ENCODE results near the gene LIMS1. TPM values are rescaled to one million over a fixed set of nuclear protein-coding genes. Genes with fewer than 3 reads are reported as not detected.
"Not testable (repeated sequence)": the region's sequence is repeated elsewhere in the genome, so short reads cannot be mapped to it uniquely, and the experiment has no call there.

LIMS1 gene
- total RNA-seq, 8 experiments from 2014 or later: 8.5 to 38.3 (median 20.7) TPM

DNA sequence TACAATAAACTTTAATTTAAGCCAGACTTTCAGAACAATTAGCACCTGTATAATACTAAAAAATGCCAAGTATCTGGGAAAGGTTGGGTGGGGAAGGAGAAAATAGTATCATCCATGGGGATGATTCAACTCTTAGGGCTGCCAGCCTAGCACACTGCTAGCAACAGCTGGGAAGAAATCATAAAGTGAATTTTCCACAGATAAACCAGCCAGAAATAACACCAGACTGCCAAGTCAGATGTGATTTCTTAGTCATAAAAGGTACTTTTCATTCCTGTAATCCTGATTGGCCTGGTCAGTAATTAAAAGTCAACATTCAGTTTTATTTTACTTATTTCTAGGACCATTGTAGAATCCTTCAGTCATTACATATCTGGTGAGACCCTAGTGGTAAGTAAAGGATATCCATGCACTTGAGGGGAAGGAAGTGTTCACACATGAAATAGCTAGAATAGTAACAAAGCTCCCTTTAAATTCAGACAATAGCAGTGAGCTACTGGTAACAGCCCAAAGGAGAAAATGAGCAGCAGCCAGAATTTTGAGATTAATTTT lies 59.4 kb downstream of the LIMS1 start:
- peaks cover 0 to 7% of the 10 kb centered on the region in 2 donors for H3K4me1 ChIP-seq (replicated peaks in 1 of 2)
- ATAC-seq (replicated peaks in 6 of 8): peak in 7 of 8 experiments; percentile 21 to 71 (median 33)
- H3K27ac ChIP-seq: no peak overlapping the region
- in situ Hi-C loops (cut with MboI; ENCODE audit: low pct_unique_long_range_greater_than_20kb in 2 of 9, low sequenced_read_pairs in 9 of 9, unreplicated experiment in 9 of 9): loop anchor here in 2 of 9 experiments (25.0 kb wide), 1 partner anchor 231 kb away; no protein-coding TSS in a partner anchor
- H3K4me3 ChIP-seq: no peak overlapping the region

DNA sequence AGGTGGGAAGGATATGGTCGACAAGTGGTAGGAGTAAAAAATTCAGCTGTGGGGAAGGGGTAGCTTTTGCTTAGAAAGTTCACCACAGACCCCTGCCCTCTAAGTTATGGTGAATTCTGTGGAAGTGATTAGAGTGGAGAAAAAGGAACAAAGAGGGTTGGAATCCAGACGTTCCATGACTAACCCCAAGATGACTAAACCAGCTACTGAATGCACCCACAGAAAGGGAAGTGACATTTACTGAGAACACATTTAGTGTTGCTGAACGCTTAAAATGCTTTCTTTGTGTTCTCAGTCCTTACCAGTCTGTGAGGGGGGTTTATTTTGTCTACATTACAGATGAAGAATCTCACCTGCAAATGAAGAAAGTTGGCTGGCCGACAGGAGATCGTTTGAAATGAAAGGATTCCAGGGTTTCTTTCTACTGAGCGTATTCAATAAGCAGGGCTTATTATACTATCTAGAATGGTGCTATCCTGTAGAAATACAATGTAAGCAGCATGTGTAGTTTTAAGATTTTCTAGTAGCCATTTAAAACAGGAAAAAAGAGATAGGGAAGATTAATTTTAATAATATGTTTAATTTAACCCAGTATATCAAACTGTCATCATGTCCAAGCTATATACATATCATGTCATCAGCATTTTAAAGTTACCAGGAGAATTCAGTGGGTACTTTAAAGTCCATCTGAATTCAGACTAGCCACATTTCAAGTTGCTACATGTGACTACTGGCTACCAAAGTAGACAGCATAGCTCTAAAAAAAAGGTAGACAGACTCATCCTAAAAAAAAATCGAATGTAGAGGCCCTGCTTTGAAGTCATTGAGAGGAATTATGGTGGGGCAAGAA lies 60.1 kb downstream of the LIMS1 start:
- Histone ChIP-seq H3K4me3 (no peak overlapping the region), H3K27ac (no peak overlapping the region), H3K4me1 (replicated peaks in 1 of 2) (peaks cover 0 to 7% of the 10 kb centered on the region in 2 donors)
- WGBS, 10 experiments: 10 to 80% (median 34%) methylated on average over 1 to 7 of the region's 7 CpGs
- in situ Hi-C loops (cut with MboI; ENCODE audit: low pct_unique_long_range_greater_than_20kb in 2 of 9, low sequenced_read_pairs in 9 of 9, unreplicated experiment in 9 of 9): loop anchor here in 2 of 9 experiments (25.0 kb wide), 1 partner anchor 232 kb away; no protein-coding TSS in a partner anchor
- peak in 7 of 8 experiments; percentile 44 to 88 (median 58) for ATAC-seq (replicated peaks in 6 of 8)

DNA sequence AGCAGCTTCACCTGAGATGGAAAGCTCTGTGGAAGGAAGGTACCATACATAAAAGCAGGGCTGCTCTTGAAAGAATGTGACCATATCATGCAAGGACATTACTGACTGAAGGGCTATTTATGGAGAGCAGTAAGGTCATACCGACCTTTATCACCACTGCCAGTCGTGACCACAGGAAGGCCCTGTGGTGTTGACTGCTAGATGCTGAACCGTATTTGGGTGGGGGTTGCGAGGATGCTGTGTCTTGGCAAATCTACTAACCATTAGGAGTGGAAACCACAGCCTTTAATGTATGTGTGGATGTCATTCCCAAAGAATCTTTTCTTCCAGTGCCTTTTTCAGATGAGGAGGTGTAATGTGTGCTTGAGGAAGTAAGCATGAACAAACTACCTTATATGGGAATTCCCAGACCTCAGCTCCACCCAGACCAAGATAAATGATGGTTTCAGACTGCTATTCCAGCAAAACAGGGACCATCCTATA lies 60.8 kb downstream of the LIMS1 start:
- ATAC-seq (replicated peaks in 6 of 8): peak in 3 of 8 experiments; percentile 27 to 55 (median 44)
- no peak overlapping the region for H3K27ac ChIP-seq
- in situ Hi-C loops (cut with MboI; ENCODE audit: low pct_unique_long_range_greater_than_20kb in 2 of 9, low sequenced_read_pairs in 9 of 9, unreplicated experiment in 9 of 9): loop anchor here in 2 of 9 experiments (25.0 kb wide), 1 partner anchor 233 kb away; no protein-coding TSS in a partner anchor
- no peak overlapping the region for H3K4me3 ChIP-seq
- WGBS, 10 experiments: 0 to 94% (median 81%) methylated on average over 3 to 4 of the region's 4 CpGs; no CpG with 5 or more reads in 4 of the 10 experiments
- peaks cover 0 to 7% of the 10 kb centered on the region in 2 donors for H3K4me1 ChIP-seq (replicated peaks in 1 of 2)

DNA sequence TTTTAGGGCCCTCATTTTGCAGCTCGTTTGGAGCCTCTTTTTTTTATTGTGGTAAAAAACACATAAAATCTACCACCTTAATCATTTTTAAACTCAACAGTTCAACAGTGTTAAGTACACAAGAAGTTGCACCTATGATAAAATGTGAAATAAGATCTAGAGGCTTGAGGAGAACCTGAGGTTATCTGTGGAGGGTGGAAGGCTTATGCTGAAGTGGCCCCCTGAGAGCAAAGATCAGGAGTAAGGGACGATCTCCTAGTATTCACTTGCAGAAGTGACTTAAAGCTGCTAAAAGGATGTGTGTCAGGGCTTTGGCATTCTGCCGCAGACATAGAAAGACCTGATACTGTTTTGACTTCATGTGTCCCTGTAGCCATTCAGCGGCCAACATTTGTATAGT lies 61.5 kb downstream of the LIMS1 start:
- not testable (repeated sequence) for H3K4me3 ChIP-seq; H3K4me1 ChIP-seq (replicated peaks in 1 of 2); H3K27ac ChIP-seq; ATAC-seq (replicated peaks in 6 of 8)
- in situ Hi-C loops (cut with MboI; ENCODE audit: low pct_unique_long_range_greater_than_20kb in 2 of 9, low sequenced_read_pairs in 9 of 9, unreplicated experiment in 9 of 9): loop anchor here in 2 of 9 experiments (25.0 kb wide), 1 partner anchor 233 kb away; no protein-coding TSS in a partner anchor
- 0 to 100% (median 75%) methylated on average over 1 to 2 of the region's 4 CpGs for WGBS, 10 experiments

DNA sequence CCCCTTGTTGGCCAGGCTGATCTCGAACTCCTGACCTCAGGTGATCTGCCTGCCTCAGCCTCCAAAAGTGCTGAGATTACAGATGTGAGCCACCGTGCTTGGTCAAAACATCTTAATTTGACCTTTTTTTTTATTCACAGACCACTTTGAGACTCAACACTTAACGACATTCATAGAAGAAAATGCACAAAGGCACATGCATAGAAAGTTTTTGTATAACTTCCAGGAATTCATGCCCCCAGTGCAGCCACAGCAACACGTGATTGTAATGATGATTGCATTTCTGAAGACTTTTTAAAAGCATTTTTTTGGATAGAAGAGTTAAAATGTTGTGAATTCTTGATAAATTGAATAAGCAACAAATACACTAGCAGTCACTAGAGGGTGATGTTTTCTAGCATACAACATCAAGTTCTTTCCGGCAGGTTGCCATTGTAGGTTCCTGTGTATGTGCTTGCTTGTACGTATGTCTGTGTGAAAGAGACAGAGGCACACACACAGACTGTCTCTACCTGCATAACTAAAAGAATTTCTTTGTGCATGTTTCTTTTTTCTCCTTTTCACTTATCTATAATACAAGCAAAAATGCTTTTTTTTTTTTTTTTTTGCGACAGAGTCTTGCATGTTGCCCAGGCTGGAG lies 63.0 kb downstream of the LIMS1 start:
- 10 to 91% (median 90%) methylated on average over 2 to 4 of the region's 7 CpGs; no CpG with 5 or more reads in 5 of the 10 experiments for WGBS, 10 experiments
- not testable (repeated sequence) for H3K4me1 ChIP-seq (replicated peaks in 1 of 2); H3K4me3 ChIP-seq; H3K27ac ChIP-seq
- in situ Hi-C loops (cut with MboI; ENCODE audit: low pct_unique_long_range_greater_than_20kb in 2 of 9, low sequenced_read_pairs in 9 of 9, unreplicated experiment in 9 of 9): loop anchor here in 2 of 9 experiments (25.0 kb wide), 1 partner anchor 235 kb away; no protein-coding TSS in a partner anchor
- peak in 4 of 8 experiments; percentile 23 to 79 (median 28) for ATAC-seq (replicated peaks in 6 of 8)

DNA sequence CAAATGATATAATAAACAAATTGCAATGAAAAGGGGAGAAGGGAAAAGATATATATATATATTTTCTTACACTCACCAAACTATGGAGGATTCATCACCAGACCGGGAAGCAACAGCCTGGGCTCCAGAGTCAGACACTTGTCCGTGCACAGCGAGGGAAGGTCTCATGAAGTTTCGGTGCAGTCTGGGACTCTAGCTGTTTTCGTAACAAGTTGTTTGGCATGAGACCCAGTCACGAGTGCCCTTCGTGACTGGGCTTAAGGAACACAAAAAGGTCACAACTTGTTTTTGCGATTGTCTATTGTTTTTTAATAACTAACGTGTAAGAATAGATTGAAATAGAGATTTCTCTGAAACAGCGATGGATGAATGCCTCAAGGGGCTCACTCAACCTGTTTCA lies 66.9 kb downstream of the LIMS1 start:
- WGBS, 10 experiments: 80 to 100% (median 97%) methylated on average over 1 to 8 of the region's 10 CpGs; no CpG with 5 or more reads in 2 of the 10 experiments
- H3K4me3 ChIP-seq; H3K4me1 ChIP-seq (replicated peaks in 1 of 2); H3K27ac ChIP-seq; in situ Hi-C loops (cut with MboI; ENCODE audit: low pct_unique_long_range_greater_than_20kb in 2 of 9, low sequenced_read_pairs in 9 of 9, unreplicated experiment in 9 of 9); ATAC-seq (replicated peaks in 6 of 8): not testable (repeated sequence)

DNA sequence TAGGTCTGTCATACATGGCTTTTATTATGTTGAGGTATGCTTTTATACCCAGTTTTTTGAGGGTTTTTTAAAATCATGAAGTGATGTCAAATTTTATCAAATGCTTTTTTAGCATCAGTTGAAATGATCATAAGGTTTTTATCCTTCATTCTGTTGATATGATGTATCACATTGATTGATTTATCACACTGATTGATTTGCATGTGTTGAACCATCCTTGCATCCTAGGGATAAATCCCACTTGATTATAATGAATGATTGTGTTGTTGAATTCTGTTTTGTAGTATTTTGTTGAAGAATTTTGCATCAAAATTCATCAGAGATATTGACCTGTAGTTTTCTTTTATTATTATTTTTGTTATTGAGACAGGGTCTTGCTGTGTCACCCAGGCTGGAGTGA lies 68.2 kb downstream of the LIMS1 start:
- ATAC-seq (replicated peaks in 6 of 8): no peak
- H3K4me1 ChIP-seq (replicated peaks in 1 of 2): no peaks in the 10 kb centered on the region
- no peak overlapping the region for H3K27ac ChIP-seq
- in situ Hi-C loops (cut with MboI; ENCODE audit: low pct_unique_long_range_greater_than_20kb in 2 of 9, low sequenced_read_pairs in 9 of 9, unreplicated experiment in 9 of 9): no loop called here
- no peak overlapping the region for H3K4me3 ChIP-seq

DNA sequence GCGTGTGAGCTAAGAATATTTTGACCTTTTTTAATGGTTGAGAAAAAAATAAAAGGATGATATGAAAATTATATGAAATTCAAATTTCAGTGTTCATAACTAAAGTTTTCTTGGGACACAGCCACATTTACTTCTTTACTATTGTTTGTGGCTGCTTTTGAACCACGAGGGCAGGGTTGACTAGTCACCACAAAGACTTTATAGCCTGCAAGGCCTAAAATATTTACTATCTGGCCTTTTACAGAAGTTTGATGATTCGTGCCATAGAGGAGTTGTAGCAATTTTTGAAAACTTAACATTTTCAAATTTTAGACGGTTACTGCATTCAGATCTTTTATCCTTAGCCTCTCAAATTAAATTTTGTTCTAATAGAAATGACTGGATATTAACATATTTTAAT lies 69.9 kb downstream of the LIMS1 start:
- Histone ChIP-seq H3K4me1 (replicated peaks in 1 of 2) (no peaks in the 10 kb centered on the region), H3K4me3 (no peak overlapping the region), H3K27ac (no peak overlapping the region)
- in situ Hi-C loops (cut with MboI; ENCODE audit: low pct_unique_long_range_greater_than_20kb in 2 of 9, low sequenced_read_pairs in 9 of 9, unreplicated experiment in 9 of 9): no loop called here
- no peak for ATAC-seq (replicated peaks in 6 of 8)
- WGBS, 10 experiments: 48 to 90% (median 78%) methylated on average over 1 to 4 of the region's 4 CpGs

DNA sequence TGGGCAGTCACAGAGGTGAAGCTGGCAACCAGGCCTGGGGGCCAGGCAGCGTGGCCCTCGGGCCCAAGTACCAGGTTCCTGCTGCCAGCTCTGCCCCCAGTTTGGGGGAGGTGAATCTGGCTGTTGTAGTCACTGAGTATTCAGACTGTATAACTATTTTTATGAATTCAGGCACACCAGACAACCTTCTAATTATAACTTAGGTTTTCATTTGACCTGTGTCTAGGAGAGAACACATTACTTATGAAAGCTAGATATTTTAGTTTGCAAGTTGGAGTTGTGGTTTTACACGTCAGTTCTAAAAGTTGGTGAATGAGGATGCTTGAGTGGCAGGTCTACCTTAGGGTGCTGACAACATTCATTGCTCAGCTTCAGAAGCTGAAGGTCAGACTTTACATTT lies 71.7 kb downstream of the LIMS1 start:
- in situ Hi-C loops (cut with MboI; ENCODE audit: low pct_unique_long_range_greater_than_20kb in 2 of 9, low sequenced_read_pairs in 9 of 9, unreplicated experiment in 9 of 9): no loop called here
- Histone ChIP-seq H3K27ac (no peak overlapping the region), H3K4me1 (replicated peaks in 1 of 2) (no peaks in the 10 kb centered on the region), H3K4me3 (no peak overlapping the region)
- no peak for ATAC-seq (replicated peaks in 6 of 8)
- WGBS, 10 experiments: 80 to 100% (median 95%) methylated on average over 1 to 3 of the region's 3 CpGs; no CpG with 5 or more reads in 4 of the 10 experiments

DNA sequence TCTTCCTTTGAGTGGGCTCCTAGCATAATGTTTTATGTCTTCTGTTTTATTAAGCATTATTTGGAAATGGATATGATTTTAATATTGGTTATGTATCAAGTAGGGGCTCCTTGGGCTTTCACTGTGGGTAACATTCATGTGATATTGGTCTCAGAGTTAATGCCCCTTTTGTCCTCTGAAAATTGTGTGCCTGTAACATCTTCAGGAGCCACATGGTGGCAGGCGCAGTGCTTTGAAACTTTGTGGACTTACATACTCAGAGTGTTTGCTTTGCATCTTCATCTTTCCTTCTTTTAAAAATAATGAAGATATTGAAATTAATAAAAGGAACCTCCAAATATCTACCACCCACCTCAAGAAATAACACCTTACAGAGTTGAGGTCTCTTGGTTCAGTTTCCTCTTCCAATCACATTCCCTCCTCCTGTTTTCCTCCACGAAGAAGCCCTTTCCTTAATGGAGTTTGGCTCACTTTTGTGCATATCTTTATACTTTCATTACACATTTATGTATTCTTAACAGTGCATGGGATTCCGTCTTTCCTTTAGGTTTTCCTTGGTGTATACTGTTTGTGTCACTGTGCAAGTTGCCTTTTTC lies 73.5 kb downstream of the LIMS1 start:
- no peak overlapping the region for H3K27ac ChIP-seq
- H3K4me3 ChIP-seq: no peak overlapping the region
- H3K4me1 ChIP-seq (replicated peaks in 1 of 2): no peaks in the 10 kb centered on the region
- in situ Hi-C loops (cut with MboI; ENCODE audit: low pct_unique_long_range_greater_than_20kb in 2 of 9, low sequenced_read_pairs in 9 of 9, unreplicated experiment in 9 of 9): no loop called here
- 79 to 94% (median 87%) methylated on average over 2 to 3 of the region's 3 CpGs; no CpG with 5 or more reads in 1 of the 10 experiments for WGBS, 10 experiments
- peak in 5 of 8 experiments; percentile 33 to 66 (median 57) for ATAC-seq (replicated peaks in 6 of 8)

DNA sequence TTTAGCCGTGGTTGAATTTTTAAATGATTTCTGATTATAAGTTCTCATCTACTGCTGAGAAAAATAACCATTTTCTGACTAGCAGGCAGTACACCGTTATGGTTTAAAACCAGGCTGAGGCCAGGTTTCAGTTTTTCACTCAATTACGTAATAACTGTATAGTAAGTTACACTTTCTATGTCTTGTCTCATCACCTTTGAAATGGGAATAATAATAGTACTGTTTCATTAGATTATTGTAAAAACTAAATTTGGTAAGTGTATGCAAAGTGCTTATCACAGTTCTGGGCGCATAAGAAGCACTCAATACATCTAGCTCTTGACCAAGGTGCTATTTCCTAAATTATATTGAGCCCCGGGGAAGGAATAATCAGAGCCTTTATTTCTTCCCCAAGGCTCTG lies 76.8 kb downstream of the LIMS1 start:
- ATAC-seq (replicated peaks in 6 of 8): no peak
- no peak overlapping the region for H3K27ac ChIP-seq
- in situ Hi-C loops (cut with MboI; ENCODE audit: low pct_unique_long_range_greater_than_20kb in 2 of 9, low sequenced_read_pairs in 9 of 9, unreplicated experiment in 9 of 9): no loop called here
- H3K4me1 ChIP-seq (replicated peaks in 1 of 2): no peaks in the 10 kb centered on the region
- WGBS, 10 experiments: 87 to 100% (median 95%) methylated on average over 2 to 5 of the region's 5 CpGs
- no peak overlapping the region for H3K4me3 ChIP-seq

DNA sequence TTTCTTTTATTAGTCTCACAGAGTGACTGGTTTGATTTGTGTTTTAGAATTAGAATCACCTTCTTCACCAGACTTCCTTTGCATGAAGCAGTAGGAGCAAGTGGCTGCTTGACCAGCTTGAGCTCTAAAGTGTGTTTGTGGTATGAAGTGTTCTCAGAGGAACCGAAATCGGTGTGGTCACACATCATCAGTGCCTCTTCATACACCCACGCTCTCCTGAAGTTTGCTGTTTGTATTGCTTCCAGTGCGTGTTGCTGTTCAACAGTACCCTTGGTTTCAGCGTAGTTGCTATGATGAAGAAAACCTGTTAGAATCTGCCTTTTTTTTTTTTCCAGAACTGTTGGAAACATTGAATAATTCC lies 77.9 kb downstream of the LIMS1 start:
- Histone ChIP-seq H3K4me1 (replicated peaks in 1 of 2) (peaks cover 3 to 6% of the 10 kb centered on the region in 2 donors), H3K4me3 (no peak overlapping the region), H3K27ac (no peak overlapping the region)
- ATAC-seq (replicated peaks in 6 of 8): peak in 1 of 8 experiments; percentile 52
- WGBS, 10 experiments: 79 to 100% (median 96%) methylated on average over 1 to 5 of the region's 5 CpGs; no CpG with 5 or more reads in 1 of the 10 experiments
- in situ Hi-C loops (cut with MboI; ENCODE audit: low pct_unique_long_range_greater_than_20kb in 2 of 9, low sequenced_read_pairs in 9 of 9, unreplicated experiment in 9 of 9): no loop called here
